Upper lobe of left lung (tissue), 4 donors: ENCODE data around the gene IGSF3.

ENCODE experiments used
- CTCF ChIP-seq, 6 experiments: fragments of 450-650 bp in 4 of 6; fragments of 200-600 bp in 2 of 6; sonication (generic) in 2 of 6; IDR thresholded peaks; one replicate each; pipeline ENCODE4 v1.5.1; 2016 to 2019; ENCODE audit warnings: antibody characterized with exemption in 6 of 6
- EP300 ChIP-seq, 4 donors: sonication (generic); formaldehyde crosslinking; IDR thresholded peaks; one replicate each; pipeline ENCODE4 v1.5.1; 2017; ENCODE audit warnings: antibody characterized with exemption in 4 of 4, control low read depth in 2 of 4
- POLR2A ChIP-seq, 4 donors: fragments of 450-650 bp; IDR thresholded peaks; one replicate each; pipeline ENCODE4 v1.5.1; 2016 to 2017; ENCODE audit warnings: antibody characterized with exemption in 4 of 4, mild to moderate bottlenecking in 2 of 4
- POLR2AphosphoS5 ChIP-seq, 2 donors: sonication (generic); formaldehyde crosslinking; IDR thresholded peaks; one replicate each; pipeline ENCODE4 v1.5.1; 2017; ENCODE audit warnings: antibody characterized with exemption in 2 of 2

GRCh38 chr1:116579259-116579875 is 88.2 kb downstream of the IGSF3 start:
- TF ChIP-seq CTCF (IDR thresholded peaks at IDR 0.05) (no peak), EP300 (IDR thresholded peaks at IDR 0.05) (no peak), POLR2A (IDR thresholded peaks at IDR 0.05) (no peak), POLR2AphosphoS5 (IDR thresholded peaks at IDR 0.05) (no peak)
